Measurements from ENCODE around the gene ALDH2. TPM values are rescaled to one million over a fixed set of nuclear protein-coding genes. Genes with fewer than 3 reads are reported as not detected.
"Not testable (repeated sequence)": the region's sequence is repeated elsewhere in the genome, so short reads cannot be mapped to it uniquely, and the experiment has no call there.

Gene ALDH2
- total RNA-seq, 1 donor from 2014 or later = 113 TPM

- DNase-seq (ENCODE audit: low read depth, low spot score) = no peak
Observed at GRCh38 chr12:111758120-111758561, 8.6 kb upstream of the ALDH2 start.

GRCh38 chr12:111759271-111759670 lies 7.5 kb upstream of the ALDH2 start:
- no peak for DNase-seq (ENCODE audit: low read depth, low spot score)

- no peak for DNase-seq (ENCODE audit: low read depth, low spot score)
Observed at GRCh38 chr12:111759991-111760390, 6.7 kb upstream of the ALDH2 start.

- DNase-seq (ENCODE audit: low read depth, low spot score) = no peak
Observed at GRCh38 chr12:111761099-111761498, 5.6 kb upstream of the ALDH2 start.

- no peak for DNase-seq (ENCODE audit: low read depth, low spot score)
Observed at GRCh38 chr12:111761706-111762105, 5.0 kb upstream of the ALDH2 start.

- not testable (repeated sequence) for DNase-seq (ENCODE audit: low read depth, low spot score)
Observed at GRCh38 chr12:111763552-111763951, 3.2 kb upstream of the ALDH2 start.

GRCh38 chr12:111764120-111764821 lies 2.5 kb upstream of the ALDH2 start:
- DNase-seq (ENCODE audit: low read depth, low spot score) = no peak

GRCh38 chr12:111767362-111768158 lies 827 bp downstream of the ALDH2 start:
- DNase-seq (ENCODE audit: low read depth, low spot score) = no peak

GRCh38 chr12:111768159-111768895 lies 1.6 kb downstream of the ALDH2 start:
- no peak for DNase-seq (ENCODE audit: low read depth, low spot score)

GRCh38 chr12:111769599-111769998 lies 2.9 kb downstream of the ALDH2 start:
- no peak for DNase-seq (ENCODE audit: low read depth, low spot score)

GRCh38 chr12:111773801-111774551 lies 7.2 kb downstream of the ALDH2 start:
- DNase-seq (ENCODE audit: low read depth, low spot score) = no peak

- peak; percentile 77 for DNase-seq (ENCODE audit: low read depth, low spot score)
Observed at GRCh38 chr12:111775205-111776193, 8.8 kb downstream of the ALDH2 start.

GRCh38 chr12:111776836-111777344 lies 10.2 kb downstream of the ALDH2 start:
- no peak for DNase-seq (ENCODE audit: low read depth, low spot score)

- no peak for DNase-seq (ENCODE audit: low read depth, low spot score)
Observed at GRCh38 chr12:111777345-111778045, 10.8 kb downstream of the ALDH2 start.

GRCh38 chr12:111780166-111780565 lies 13.4 kb downstream of the ALDH2 start:
- no peak for DNase-seq (ENCODE audit: low read depth, low spot score)

- no peak for DNase-seq (ENCODE audit: low read depth, low spot score)
Observed at GRCh38 chr12:111780615-111781014, 13.9 kb downstream of the ALDH2 start.

- DNase-seq (ENCODE audit: low read depth, low spot score) = no peak
Observed at GRCh38 chr12:111781085-111781658, 14.4 kb downstream of the ALDH2 start.

GRCh38 chr12:111783046-111783445 lies 16.3 kb downstream of the ALDH2 start:
- DNase-seq (ENCODE audit: low read depth, low spot score) = no peak

GRCh38 chr12:111784953-111785352 lies 18.2 kb downstream of the ALDH2 start:
- no peak for DNase-seq (ENCODE audit: low read depth, low spot score)

Data from pulmonary artery endothelial cell (primary cell).